Stomach (tissue), 9 donors: Measurements from ENCODE around the gene ARFGAP2. TPM values are rescaled to one million over a fixed set of nuclear protein-coding genes. Genes with fewer than 3 reads are reported as not detected.
"Not testable (repeated sequence)": the region's sequence is repeated elsewhere in the genome, so short reads cannot be mapped to it uniquely, and the experiment has no call there.

Experiments used
- DNase-seq, 2 donors: peaks; one replicate each; pipeline versions ENCODE4 v3.0.0 to v3.0.0-alpha.2; 2013 to 2019
- H3K27ac ChIP-seq, 5 donors: fragments of 200-600 bp in 4 of 5; sonication (generic) in 4 of 5; one replicate each; pipeline ENCODE4 v1.5.1; 2013 to 2019; ENCODE audit warnings: mild to moderate bottlenecking in 1 of 5, moderate library complexity in 1 of 5
- H3K27me3 ChIP-seq, 3 donors: fragments of 200-600 bp; sonication (generic); one replicate each; pipeline ENCODE4 v1.5.1; 2017 to 2019; ENCODE audit warnings: mixed run types in 1 of 3
- H3K36me3 ChIP-seq, 4 donors: fragments of 200-600 bp; sonication (generic); 1 replicate in 3 of 4; 2 replicates in 1 of 4; pipeline ENCODE4 v1.5.1; 2016 to 2019
- H3K4me1 ChIP-seq, 4 donors: fragments of 200-600 bp; sonication (generic); one replicate each; pipeline ENCODE4 v1.5.1; 2016 to 2019
- H3K4me3 ChIP-seq, 4 donors: fragments of 200-600 bp; sonication (generic) in 3 of 4; one replicate each; pipeline ENCODE4 v1.5.1; 2016 to 2019; ENCODE audit warnings: mild to moderate bottlenecking in 1 of 4
- H3K9me3 ChIP-seq, 4 donors: fragments of 200-600 bp; sonication (generic); one replicate each; pipeline ENCODE4 v1.5.1; 2016 to 2019
- EP300 ChIP-seq: sonication (generic); formaldehyde crosslinking; IDR thresholded peaks from one replicate; pipeline ENCODE4 v1.6.1; 2017; ENCODE audit warnings: antibody characterized with exemption
- POLR2A ChIP-seq, 4 donors: fragments of 450-650 bp; IDR thresholded peaks; one replicate each; pipeline ENCODE4 v1.6.1; 2016; ENCODE audit warnings: antibody characterized with exemption in 4 of 4, control low read depth in 2 of 4, mild to moderate bottlenecking in 1 of 4, moderate library complexity in 1 of 4
- POLR2AphosphoS5 ChIP-seq, 3 donors: sonication (generic); formaldehyde crosslinking; IDR thresholded peaks; one replicate each; pipeline ENCODE4 v1.6.1; 2016; ENCODE audit warnings: antibody characterized with exemption in 3 of 3
- WGBS, 5 donors: extraction: QIAGEN DNeasy Blood & Tissue Kit in 3 of 5; methylation state at CpG; one replicate each; pipeline versions ENCODE4 v1.1.5 to v1.1.7; 2013 to 2018; 5-methylcytosine and 5-hydroxymethylcytosine counted together
- intact Hi-C: fragments of 100-400 bp; cut with DNase I; formaldehyde crosslinking; loops from one replicate; pipeline ENCODE4 v1.15.1; 2023; ENCODE audit warnings: low total_unique reads
- polyA plus RNA-seq, 3 donors: library from polyadenylated mRNA; stranded (reverse); fragments of 200-250 nt; gene quantifications; one replicate each; pipeline ENCODE4 v1.2.3, GENCODE V29; 2013
- small RNA-seq, 4 donors: library from RNA; depleted of rRNA; stranded (forward); fragments of <200 nt; gene quantifications; one replicate each; pipeline ENCODE3, GENCODE V24; 2016
- total RNA-seq, 5 donors: library from RNA; depleted of rRNA; stranded (reverse); fragments of >200 nt; gene quantifications; one replicate each; pipeline versions ENCODE4 v1.1.0 to v1.2.3, GENCODE V29; 2014 to 2016
- TF ChIP-seq, protein P1 (sequence below), 7 experiments: fragments of 450-650 bp in 4 of 7; fragments of 200-600 bp in 3 of 7; sonication (generic) in 3 of 7; IDR thresholded peaks; one replicate each; pipeline ENCODE4 v1.5.1; 2016 to 2019; ENCODE audit warnings: antibody characterized with exemption in 7 of 7, control low read depth in 2 of 7, mild to moderate bottlenecking in 1 of 7
- donor health status: healthy with polysubstance abuse.
- donor health status: Bipolar disorder and iron deficiency.
- donor health status: healthy.

The ARFGAP2 gene
- total and polyA plus RNA-seq, 8 donors = 45.8 to 398 (median 90.4) TPM

DNA sequence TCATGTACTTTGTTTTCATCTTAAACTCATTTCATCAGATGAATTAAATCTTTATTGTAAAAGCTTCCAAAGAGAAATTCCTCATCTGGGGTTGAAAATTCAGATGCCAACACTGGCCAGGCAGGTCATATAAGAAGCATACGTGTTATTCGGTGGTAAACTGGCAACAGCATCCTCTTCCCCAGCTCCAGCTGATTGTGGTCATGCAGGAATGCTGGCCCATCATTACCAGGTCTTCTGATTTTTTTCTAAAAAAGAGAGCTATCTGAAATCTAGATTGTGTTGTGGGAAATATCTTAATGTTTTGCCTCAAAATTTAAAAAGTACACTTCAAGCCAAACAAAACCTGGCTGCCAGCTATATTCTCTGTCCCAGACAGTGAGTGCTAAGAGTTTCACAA lies 53.6 kb downstream of the ARFGAP2 start:
- no peak for DNase-seq
- Histone ChIP-seq H3K4me3 (no peak overlapping the region), H3K4me1 (peaks cover 0 to 29% (median 0%) of the 10 kb centered on the region in 4 donors), H3K27me3 (no peaks in the 10 kb centered on the region), H3K9me3 (no peaks in the 10 kb centered on the region), H3K27ac (no peak overlapping the region), H3K36me3 (no peaks in the 10 kb centered on the region)
- WGBS, 5 donors = 76 to 92% (median 88%) methylated on average over 2 of the region's 2 CpGs
- TF ChIP-seq EP300 = no peak
- intact Hi-C loops = no loop called here

DNA sequence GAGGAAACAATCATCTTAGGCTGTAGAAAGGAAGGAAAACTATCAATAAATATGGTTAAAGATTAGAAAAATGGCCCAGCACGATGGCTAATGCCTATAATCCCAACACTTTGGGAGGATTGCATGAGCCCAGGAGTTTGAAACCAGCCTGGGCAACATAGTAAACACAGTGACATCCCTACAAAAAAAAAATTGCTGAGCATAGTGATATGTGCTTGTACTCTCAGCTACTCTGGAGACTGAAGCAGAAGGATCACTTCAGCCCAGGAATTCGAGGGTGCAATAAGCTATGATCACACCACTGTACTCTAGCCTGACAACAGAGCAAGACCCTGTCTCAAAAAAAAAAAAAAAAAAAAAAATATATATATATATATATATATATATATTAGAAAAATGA lies 54.9 kb downstream of the ARFGAP2 start:
- no peaks in the 10 kb centered on the region for H3K36me3 ChIP-seq

DNA sequence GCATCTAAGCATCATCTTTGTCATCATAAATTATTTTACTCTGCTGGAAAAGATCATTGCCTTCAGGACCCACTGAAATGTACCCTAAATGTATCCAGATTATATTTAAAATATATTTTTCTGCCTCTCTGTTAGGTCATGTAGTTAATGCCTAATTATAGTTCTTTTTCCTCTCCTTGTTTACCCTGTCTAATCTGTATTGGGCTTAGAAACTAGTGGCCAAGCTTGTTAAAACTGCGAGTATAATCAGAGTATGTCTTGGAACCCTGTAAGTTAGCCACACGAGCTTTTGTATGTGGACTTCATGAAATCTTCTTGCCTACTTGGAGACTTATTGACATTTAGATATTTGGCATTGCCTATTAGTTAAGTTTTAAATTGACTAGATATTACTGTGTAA lies 55.6 kb downstream of the ARFGAP2 start:
- no peak for DNase-seq
- no peaks in the 10 kb centered on the region for H3K9me3 ChIP-seq
- TF ChIP-seq POLR2AphosphoS5 (IDR thresholded peaks at IDR 0.05) = no peak
- TF ChIP-seq, protein P1, sequence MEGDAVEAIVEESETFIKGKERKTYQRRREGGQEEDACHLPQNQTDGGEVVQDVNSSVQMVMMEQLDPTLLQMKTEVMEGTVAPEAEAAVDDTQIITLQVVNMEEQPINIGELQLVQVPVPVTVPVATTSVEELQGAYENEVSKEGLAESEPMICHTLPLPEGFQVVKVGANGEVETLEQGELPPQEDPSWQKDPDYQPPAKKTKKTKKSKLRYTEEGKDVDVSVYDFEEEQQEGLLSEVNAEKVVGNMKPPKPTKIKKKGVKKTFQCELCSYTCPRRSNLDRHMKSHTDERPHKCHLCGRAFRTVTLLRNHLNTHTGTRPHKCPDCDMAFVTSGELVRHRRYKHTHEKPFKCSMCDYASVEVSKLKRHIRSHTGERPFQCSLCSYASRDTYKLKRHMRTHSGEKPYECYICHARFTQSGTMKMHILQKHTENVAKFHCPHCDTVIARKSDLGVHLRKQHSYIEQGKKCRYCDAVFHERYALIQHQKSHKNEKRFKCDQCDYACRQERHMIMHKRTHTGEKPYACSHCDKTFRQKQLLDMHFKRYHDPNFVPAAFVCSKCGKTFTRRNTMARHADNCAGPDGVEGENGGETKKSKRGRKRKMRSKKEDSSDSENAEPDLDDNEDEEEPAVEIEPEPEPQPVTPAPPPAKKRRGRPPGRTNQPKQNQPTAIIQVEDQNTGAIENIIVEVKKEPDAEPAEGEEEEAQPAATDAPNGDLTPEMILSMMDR (IDR thresholded peaks at IDR 0.05) = no peak
- no peaks in the 10 kb centered on the region for H3K27me3 ChIP-seq
- no peaks in the 10 kb centered on the region for H3K36me3 ChIP-seq
- no peak overlapping the region for H3K27ac ChIP-seq
- no peak overlapping the region for H3K4me3 ChIP-seq
- intact Hi-C loops = no loop called here
- WGBS, 5 donors = 23 to 65% (median 36%) methylated on average over 2 of the region's 2 CpGs
- H3K4me1 ChIP-seq = peaks cover 0 to 29% (median 0%) of the 10 kb centered on the region in 4 donors

More for the DNA sequence above, 54.9 kb downstream of the ARFGAP2 start:
- Histone ChIP-seq H3K27me3 (no peaks in the 10 kb centered on the region), H3K4me3 (no peak overlapping the region), H3K9me3 (no peaks in the 10 kb centered on the region), H3K27ac (no peak overlapping the region), H3K4me1 (peaks cover 0 to 29% (median 0%) of the 10 kb centered on the region in 4 donors)
- DNase-seq = no peak
- 43 to 53% (median 48%) methylated on average over 2 of the region's 2 CpGs for WGBS, 5 donors
- intact Hi-C loops = no loop called here
- no peak for TF ChIP-seq POLR2AphosphoS5 (IDR thresholded peaks at IDR 0.05)
- TF ChIP-seq, protein P1 (IDR thresholded peaks at IDR 0.05) = no peak
- no peak for TF ChIP-seq POLR2A (IDR thresholded peaks at IDR 0.05)
- TF ChIP-seq EP300 = no peak

DNA sequence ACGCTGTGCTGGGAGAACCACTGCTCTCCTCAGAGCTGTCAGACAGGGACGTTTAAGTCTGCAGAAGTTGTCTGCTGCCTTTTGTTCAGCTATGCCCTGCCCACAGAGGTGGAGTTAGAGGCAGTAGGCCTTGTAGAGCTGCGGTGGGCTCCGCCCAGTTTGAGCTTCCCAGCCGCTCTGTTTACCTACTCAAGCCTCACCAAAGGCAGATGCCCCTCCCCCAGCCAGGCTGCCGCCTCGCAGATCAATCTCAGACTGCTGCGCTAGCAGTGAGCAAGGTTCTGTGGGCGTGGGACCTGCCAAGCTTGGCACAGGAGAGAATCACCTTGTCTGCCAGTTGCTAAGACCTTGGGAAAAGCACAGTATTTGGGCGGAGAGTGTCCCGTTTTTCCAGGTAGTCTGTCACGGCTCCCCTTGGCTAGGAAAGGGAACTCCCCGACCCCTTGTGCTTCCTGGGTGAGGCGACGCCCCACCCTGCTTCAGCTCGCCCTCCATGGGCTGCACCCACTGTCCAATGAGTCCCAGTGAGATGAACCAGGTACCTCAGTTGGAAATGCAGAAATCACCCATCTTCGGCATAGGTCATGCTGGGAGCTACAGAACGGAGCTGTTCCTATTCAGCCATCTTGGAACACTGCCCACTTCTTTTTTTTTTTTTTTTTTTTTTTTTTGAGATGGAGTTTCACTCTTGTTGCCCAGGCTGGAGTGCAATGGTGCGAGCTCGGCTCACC lies 57.6 kb downstream of the ARFGAP2 start:
- peaks cover 0 to 29% (median 0%) of the 10 kb centered on the region in 4 donors for H3K4me1 ChIP-seq
- peak in 1 of 3 donors; percentile 67 for TF ChIP-seq POLR2AphosphoS5 (IDR thresholded peaks at IDR 0.05)
- H3K27ac ChIP-seq = peak overlapping the region; percentile 44 to 78 (median 70)
- DNase-seq = peak; percentile 93 to 95
- H3K9me3 ChIP-seq, H3K27me3 ChIP-seq, H3K36me3 ChIP-seq, intact Hi-C loops: not testable (repeated sequence)
- peak overlapping the region; percentile 26 to 39 (median 32) for H3K4me3 ChIP-seq
- 35 to 57% (median 37%) methylated on average over 12 to 20 of the region's 20 CpGs for WGBS, 5 donors

Small RNA genes lying within 50 kb of the gene (small RNA-seq; reads per million reads assigned to genes)
- 0 to 0.46 (median 0) reads per million in 4 donors for gene MIR6745

Other genes with a start within 250 kb of the ARFGAP2 start
- gene CSTPP1, start 240.1 kb downstream of the ARFGAP2 start, total RNA-seq = 100 to 1,000 TPM in 1 of 5 donors, 10 to 100 TPM in 4; 32.7 to 146 (median 46.6) TPM
- gene CSTPP1, start 240.1 kb downstream of the ARFGAP2 start, polyA plus RNA-seq = 10 to 100 TPM; 16.4 to 26.0 (median 20.5) TPM
- 10 to 100 TPM in 3 of 5 donors, 1 to 10 TPM in 2; 6.4 to 38.4 (median 21.3) TPM for gene PACSIN3, start 9.6 kb upstream of the ARFGAP2 start, total RNA-seq
- gene PACSIN3, start 9.6 kb upstream of the ARFGAP2 start, polyA plus RNA-seq = 10 to 100 TPM; 19.6 to 59.0 (median 30.8) TPM
- gene DDB2, start 38.1 kb upstream of the ARFGAP2 start, total RNA-seq = 10 to 100 TPM; 16.3 to 63.0 (median 26.7) TPM
- 10 to 100 TPM; 18.2 to 64.6 (median 35.0) TPM for gene DDB2, start 38.1 kb upstream of the ARFGAP2 start, polyA plus RNA-seq
- 100 to 1,000 TPM in 1 of 5 donors, 10 to 100 TPM in 4; 20.1 to 147 (median 52.0) TPM for gene ACP2, start 71.9 kb upstream of the ARFGAP2 start, total RNA-seq
- 10 to 100 TPM; 10.8 to 24.7 (median 21.6) TPM for gene ACP2, start 71.9 kb upstream of the ARFGAP2 start, polyA plus RNA-seq
- gene NR1H3, start 81.1 kb upstream of the ARFGAP2 start, total RNA-seq = 10 to 100 TPM; 20.0 to 94.5 (median 36.6) TPM
- 100 to 1,000 TPM in 1 of 3 donors, 10 to 100 TPM in 2; 31.3 to 100 (median 47.2) TPM for gene NR1H3, start 81.1 kb upstream of the ARFGAP2 start, polyA plus RNA-seq
- 100 to 1,000 TPM in 1 of 5 donors, 10 to 100 TPM in 4; 38.9 to 131 (median 54.0) TPM for gene MADD, start 93.3 kb upstream of the ARFGAP2 start, total RNA-seq
- gene MADD, start 93.3 kb upstream of the ARFGAP2 start, polyA plus RNA-seq = 10 to 100 TPM; 13.6 to 14.7 (median 14.2) TPM
- 10 to 100 TPM in 1 of 5 donors, under 1 TPM in 2, not detected in 2; 0.72 to 15.6 (median 0.73) TPM for gene MYBPC3, start 175.8 kb upstream of the ARFGAP2 start, total RNA-seq
- gene MYBPC3, start 175.8 kb upstream of the ARFGAP2 start, polyA plus RNA-seq = 1 to 10 TPM; 1.0 to 3.4 (median 2.1) TPM
- 1 to 10 TPM; 2.6 to 8.4 (median 7.0) TPM for gene SPI1, start 201.7 kb upstream of the ARFGAP2 start, total RNA-seq
- 10 to 100 TPM in 2 of 3 donors, 1 to 10 TPM in 1; 8.2 to 24.3 (median 15.3) TPM for gene SPI1, start 201.7 kb upstream of the ARFGAP2 start, polyA plus RNA-seq
- 100 to 1,000 TPM in 1 of 5 donors, 10 to 100 TPM in 3, 1 to 10 TPM in 1; 7.0 to 158 (median 24.8) TPM for gene SLC39A13, start 231.7 kb upstream of the ARFGAP2 start, total RNA-seq
- 10 to 100 TPM; 21.7 to 33.6 (median 27.1) TPM for gene SLC39A13, start 231.7 kb upstream of the ARFGAP2 start, polyA plus RNA-seq
- 100 to 1,000 TPM in 2 of 5 donors, 10 to 100 TPM in 2, 1 to 10 TPM in 1; 8.1 to 147 (median 65.9) TPM for gene PSMC3, start 249.6 kb upstream of the ARFGAP2 start, total RNA-seq
- gene PSMC3, start 249.6 kb upstream of the ARFGAP2 start, polyA plus RNA-seq = 100 to 1,000 TPM; 143 to 175 (median 145) TPM